Right atrium auricular region (tissue), 2 donors: Measurements from ENCODE around the gene DSG2. TPM values are rescaled to one million over a fixed set of nuclear protein-coding genes. Genes with fewer than 3 reads are reported as not detected.

Experiments
- DNase-seq: peaks from one replicate; pipeline ENCODE4 v3.0.0-alpha.2; 2019; ENCODE audit warnings: low spot score
- H3K27ac ChIP-seq, 2 donors: fragments of 200-600 bp; sonication (generic); 1 replicate in 1 of 2; 2 replicates in 1 of 2; pipeline ENCODE4 v1.5.1; 2016 to 2019
- H3K27me3 ChIP-seq, 2 donors: fragments of 200-600 bp; sonication (generic); one replicate each; pipeline versions ENCODE4 v1.5.1 to v1.6.0; 2017 to 2019
- H3K36me3 ChIP-seq: fragments of 200-600 bp; sonication (generic); one replicate; pipeline ENCODE4 v1.5.1; 2016
- H3K4me1 ChIP-seq, 2 donors: fragments of 200-600 bp; sonication (generic); one replicate each; pipeline versions ENCODE4 v1.5.1 to v1.6.0; 2017 to 2019
- H3K4me3 ChIP-seq, 2 donors: fragments of 200-600 bp; sonication (generic); 1 replicate in 1 of 2; 2 replicates in 1 of 2; pipeline ENCODE4 v1.5.1; 2017 to 2019; ENCODE audit warnings: mild to moderate bottlenecking in 1 of 2, moderate library complexity in 1 of 2
- H3K9me3 ChIP-seq, 2 donors: fragments of 200-600 bp; sonication (generic); one replicate each; pipeline ENCODE4 v1.5.1; 2019
- total RNA-seq, 2 donors: library from RNA; depleted of rRNA; stranded (reverse); fragments of >200 nt; gene quantifications; one replicate each; pipeline ENCODE4 v1.1.0, GENCODE V29; 2016
- TF ChIP-seq, protein P1 (sequence below), 2 donors: fragments of 200-600 bp; sonication (generic); IDR thresholded peaks; one replicate each; pipeline ENCODE4 v1.5.1; 2019; ENCODE audit warnings: antibody characterized with exemption in 2 of 2

DSG2 gene
- total RNA-seq, 2 donors from 2014 or later, result 64.4 to 72.7 TPM

DNA sequence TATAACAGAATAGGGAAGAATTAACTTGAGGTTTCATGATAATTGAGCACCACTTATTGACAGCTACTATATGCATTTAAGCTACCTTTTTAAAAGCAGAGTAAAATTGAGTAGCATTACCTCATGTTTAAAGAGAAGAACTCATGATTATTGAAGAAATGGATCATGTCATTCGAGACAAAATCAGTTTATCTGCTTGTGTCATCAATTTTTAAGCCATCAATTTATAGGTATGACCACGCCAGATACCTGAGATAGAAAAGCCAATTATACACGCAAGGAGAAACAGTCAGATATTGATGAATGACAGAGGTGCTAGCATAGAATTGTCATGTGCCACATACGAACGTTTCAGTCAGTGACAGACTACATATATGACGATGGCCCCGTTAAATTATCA, 28.4 kb downstream of the DSG2 start:
- Histone ChIP-seq H3K36me3 (peaks cover 23% of the 10 kb centered on the region), H3K4me3 (no peak overlapping the region), H3K27ac (no peak overlapping the region), H3K27me3 (no peaks in the 10 kb centered on the region), H3K4me1 (no peaks in the 10 kb centered on the region), H3K9me3 (no peaks in the 10 kb centered on the region)
- TF ChIP-seq, protein P1, sequence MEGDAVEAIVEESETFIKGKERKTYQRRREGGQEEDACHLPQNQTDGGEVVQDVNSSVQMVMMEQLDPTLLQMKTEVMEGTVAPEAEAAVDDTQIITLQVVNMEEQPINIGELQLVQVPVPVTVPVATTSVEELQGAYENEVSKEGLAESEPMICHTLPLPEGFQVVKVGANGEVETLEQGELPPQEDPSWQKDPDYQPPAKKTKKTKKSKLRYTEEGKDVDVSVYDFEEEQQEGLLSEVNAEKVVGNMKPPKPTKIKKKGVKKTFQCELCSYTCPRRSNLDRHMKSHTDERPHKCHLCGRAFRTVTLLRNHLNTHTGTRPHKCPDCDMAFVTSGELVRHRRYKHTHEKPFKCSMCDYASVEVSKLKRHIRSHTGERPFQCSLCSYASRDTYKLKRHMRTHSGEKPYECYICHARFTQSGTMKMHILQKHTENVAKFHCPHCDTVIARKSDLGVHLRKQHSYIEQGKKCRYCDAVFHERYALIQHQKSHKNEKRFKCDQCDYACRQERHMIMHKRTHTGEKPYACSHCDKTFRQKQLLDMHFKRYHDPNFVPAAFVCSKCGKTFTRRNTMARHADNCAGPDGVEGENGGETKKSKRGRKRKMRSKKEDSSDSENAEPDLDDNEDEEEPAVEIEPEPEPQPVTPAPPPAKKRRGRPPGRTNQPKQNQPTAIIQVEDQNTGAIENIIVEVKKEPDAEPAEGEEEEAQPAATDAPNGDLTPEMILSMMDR (IDR thresholded peaks at IDR 0.05), result no peak
- DNase-seq, result no peak

DNA sequence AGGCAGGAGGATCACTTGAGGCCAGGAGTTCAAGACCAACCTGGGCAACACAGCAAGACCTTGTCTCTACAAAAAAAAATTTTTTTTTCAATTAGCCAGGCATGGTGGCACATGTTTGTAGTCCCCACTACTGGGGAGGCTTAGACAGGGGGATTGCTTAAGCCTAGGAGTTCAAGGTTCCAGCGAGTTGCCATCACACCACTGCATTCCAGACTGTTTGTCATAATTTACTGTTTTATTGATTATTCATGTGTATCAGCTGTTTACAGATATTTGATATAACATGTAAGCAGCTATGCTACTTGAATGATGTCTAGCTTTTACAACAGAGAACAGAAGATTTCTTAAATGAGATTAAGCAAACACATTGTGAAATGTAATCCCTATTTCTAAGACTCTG, 35.3 kb downstream of the DSG2 start:
- TF ChIP-seq, protein P1 (IDR thresholded peaks at IDR 0.05), result no peak
- Histone ChIP-seq H3K27ac (no peak overlapping the region), H3K4me1 (no peaks in the 10 kb centered on the region), H3K27me3 (no peaks in the 10 kb centered on the region), H3K4me3 (no peak overlapping the region), H3K36me3 (peaks cover 17% of the 10 kb centered on the region), H3K9me3 (no peaks in the 10 kb centered on the region)
- DNase-seq, result no peak

DNA sequence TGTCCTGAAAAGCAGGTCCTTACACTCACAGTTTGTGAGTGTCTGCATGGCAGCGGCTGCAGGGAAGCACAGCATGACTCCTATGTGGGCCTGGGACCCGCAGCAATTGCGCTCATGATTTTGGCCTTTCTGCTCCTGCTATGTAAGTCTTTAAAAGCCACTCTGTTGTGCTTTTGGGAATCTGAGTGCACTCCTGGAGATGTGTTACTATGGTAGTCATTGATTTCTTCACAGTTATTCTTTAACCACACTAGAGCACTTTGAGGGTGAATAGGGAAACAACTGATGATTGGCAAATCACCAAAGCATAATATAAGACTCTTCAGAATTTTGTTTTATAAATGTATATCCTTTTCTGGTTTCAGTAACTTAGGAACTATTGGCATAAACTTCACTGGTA, 40.9 kb downstream of the DSG2 start:
- Histone ChIP-seq H3K36me3 (peaks cover 64% of the 10 kb centered on the region), H3K4me3 (no peak overlapping the region), H3K4me1 (no peaks in the 10 kb centered on the region), H3K9me3 (no peaks in the 10 kb centered on the region), H3K27me3 (no peaks in the 10 kb centered on the region), H3K27ac (no peak overlapping the region)
- TF ChIP-seq, protein P1 (IDR thresholded peaks at IDR 0.05), result no peak
- no peak for DNase-seq

DNA sequence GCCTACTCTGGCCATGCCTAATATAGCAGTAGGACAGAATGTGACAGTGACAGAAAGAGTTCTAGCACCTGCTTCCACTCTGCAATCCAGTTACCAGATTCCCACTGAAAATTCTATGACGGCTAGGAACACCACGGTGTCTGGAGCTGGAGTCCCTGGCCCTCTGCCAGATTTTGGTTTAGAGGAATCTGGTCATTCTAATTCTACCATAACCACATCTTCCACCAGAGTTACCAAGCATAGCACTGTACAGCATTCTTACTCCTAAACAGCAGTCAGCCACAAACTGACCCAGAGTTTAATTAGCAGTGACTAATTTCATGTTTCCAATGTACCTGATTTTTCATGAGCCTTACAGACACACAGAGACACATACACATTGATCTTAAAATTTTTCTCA, 48.5 kb downstream of the DSG2 start:
- H3K4me1 ChIP-seq, result no peaks in the 10 kb centered on the region
- no peak for DNase-seq

DNA sequence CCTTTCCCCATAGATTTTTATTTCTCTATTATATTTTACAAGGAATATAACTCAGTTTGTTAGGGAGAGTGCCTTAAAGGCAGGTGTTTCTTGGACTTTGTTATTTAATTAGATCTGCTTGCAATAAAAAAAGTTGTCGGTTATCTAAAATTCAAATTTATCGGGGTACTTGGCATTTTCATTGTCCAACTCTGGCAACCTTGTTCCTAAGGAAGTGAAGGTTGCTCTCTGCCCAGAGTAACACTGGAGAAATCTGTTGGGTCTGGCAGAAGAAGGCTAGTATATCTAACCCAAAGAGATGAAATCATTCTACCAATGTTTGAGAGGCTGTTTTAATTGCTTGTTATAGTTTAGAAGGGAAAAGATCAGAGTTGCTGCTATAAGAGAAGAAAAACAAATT, 50.9 kb downstream of the DSG2 start:
- H3K36me3 ChIP-seq, result peaks cover 7% of the 10 kb centered on the region
- no peaks in the 10 kb centered on the region for H3K27me3 ChIP-seq
- H3K9me3 ChIP-seq, result no peaks in the 10 kb centered on the region
- DNase-seq, result no peak
- TF ChIP-seq, protein P1 (IDR thresholded peaks at IDR 0.05), result no peak
- no peak overlapping the region for H3K4me3 ChIP-seq
- H3K4me1 ChIP-seq, result no peaks in the 10 kb centered on the region
- no peak overlapping the region for H3K27ac ChIP-seq

More for the DNA sequence above, 48.5 kb downstream of the DSG2 start:
- Histone ChIP-seq H3K27me3 (no peaks in the 10 kb centered on the region), H3K27ac (no peak overlapping the region), H3K4me3 (no peak overlapping the region), H3K9me3 (no peaks in the 10 kb centered on the region), H3K36me3 (peaks cover 29% of the 10 kb centered on the region)
- TF ChIP-seq, protein P1 (IDR thresholded peaks at IDR 0.05), result no peak

DNA sequence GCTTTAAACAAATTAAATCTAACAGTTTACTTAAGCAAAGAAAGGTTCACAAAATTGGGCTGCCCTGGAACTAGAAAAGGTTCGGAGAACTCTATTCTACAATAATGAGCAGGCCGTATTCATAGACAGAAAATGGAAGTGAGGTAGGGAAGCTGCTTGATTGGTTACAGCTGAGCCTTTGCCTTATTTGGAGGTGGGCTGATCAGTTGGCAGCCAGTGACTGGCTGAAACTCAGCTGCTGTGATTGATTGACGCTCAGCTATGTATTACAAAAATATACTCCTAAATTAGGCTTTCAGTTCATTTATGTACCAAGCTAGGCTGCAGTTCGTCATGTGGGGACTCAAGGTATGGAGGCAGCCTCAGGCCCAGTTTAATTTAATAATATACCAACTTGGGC, 51.4 kb downstream of the DSG2 start:
- DNase-seq, result no peak
- Histone ChIP-seq H3K27me3 (no peaks in the 10 kb centered on the region), H3K36me3 (peaks cover 7% of the 10 kb centered on the region), H3K4me1 (no peaks in the 10 kb centered on the region), H3K9me3 (no peaks in the 10 kb centered on the region), H3K4me3 (no peak overlapping the region), H3K27ac (no peak overlapping the region)
- TF ChIP-seq, protein P1 (IDR thresholded peaks at IDR 0.05), result no peak
